Activated CD4-positive, alpha-beta T cell treated with anti-CD3 and anti-CD28 coated beads, Interleukin-2, amount 50 U/mL, for 24 hours (primary cell): Measurements from ENCODE around the gene INHBB.

Source experiments
- DNase-seq, 2 donors: peaks; one replicate each; pipeline ENCODE4 v3.0.0-alpha.2; 2020; ENCODE audit warnings: low read depth in 1 of 2, low spot score in 1 of 2

Gene INHBB

DNA sequence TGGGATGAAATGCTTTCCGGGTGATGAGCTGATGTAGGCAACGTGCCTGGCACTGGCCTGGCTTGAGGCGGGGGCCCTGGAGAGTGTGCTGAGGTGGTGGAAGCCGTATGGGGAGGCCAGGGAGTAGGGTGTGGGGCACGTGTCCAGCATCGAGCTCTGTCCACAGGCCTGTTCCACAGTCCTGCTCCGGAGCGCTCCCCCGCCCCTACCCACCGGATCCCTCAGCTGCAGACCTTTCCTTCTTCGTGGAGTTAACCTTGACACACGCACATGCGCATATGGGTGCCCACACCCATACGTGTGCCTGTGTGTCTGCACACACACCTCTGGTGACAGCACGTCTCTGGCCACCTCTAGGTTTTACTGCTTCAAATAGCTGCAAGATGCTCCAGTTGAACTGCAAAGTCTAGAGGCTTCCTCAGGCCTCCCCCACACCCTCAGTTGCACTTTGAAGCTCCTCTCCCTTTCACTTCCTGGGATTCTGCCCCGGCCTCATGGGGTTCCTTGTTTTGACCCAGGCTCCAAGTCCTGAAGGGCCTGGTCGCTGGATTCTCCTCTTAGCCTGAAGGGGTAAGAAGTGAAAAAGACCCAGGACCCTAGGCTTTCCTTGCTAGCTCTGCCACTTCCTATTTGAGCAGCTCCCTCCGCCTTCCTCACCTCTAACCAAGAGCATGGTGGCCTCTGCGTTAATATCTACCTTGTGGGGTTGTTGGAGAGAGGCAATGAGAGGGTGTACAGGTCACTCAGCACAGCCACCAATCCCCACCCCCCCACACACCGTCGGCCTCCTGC lies 49.5 kb downstream of the INHBB start:
- no peak for DNase-seq

DNA sequence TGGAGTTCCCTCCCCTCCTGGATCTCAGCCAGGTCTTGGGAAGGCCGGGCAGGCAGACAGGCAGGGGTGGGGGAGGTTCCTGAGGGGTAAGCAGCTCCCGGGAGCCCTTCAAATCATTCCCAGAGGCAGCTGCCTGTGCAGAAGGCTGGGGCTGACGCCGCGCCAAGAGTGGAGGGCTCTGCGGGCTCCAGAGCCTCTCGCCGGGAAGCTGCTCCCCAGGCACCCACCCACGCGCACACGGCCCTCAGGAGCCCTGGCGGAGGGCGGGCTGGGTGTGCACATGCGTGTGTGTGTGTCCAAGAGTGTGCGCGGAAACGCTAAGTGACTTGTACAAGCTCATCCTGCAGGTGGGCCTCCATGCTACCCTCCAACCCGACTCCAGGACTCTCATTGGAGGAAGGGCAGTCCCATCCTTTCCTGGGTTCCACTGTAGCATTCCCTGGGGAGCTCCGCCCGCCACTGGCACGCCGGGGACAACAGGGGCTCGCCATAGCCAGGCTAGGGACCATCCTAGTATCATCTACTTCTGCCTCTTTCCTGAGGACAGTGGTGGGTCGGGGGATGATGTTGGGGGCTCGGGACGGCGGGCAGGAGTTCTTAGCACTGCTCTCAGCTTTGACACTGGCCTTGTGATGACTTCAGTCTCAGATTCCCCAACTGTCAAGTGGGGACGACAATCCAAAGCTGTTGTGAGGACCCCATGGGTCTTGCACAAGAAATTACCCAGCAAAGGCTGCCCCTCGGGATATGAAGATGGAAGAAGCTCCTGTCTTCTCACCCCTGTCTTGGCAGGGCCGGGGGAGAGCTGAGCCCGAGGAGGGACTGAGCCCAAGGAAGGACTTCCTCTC lies 50.3 kb downstream of the INHBB start:
- DNase-seq: no peak

DNA sequence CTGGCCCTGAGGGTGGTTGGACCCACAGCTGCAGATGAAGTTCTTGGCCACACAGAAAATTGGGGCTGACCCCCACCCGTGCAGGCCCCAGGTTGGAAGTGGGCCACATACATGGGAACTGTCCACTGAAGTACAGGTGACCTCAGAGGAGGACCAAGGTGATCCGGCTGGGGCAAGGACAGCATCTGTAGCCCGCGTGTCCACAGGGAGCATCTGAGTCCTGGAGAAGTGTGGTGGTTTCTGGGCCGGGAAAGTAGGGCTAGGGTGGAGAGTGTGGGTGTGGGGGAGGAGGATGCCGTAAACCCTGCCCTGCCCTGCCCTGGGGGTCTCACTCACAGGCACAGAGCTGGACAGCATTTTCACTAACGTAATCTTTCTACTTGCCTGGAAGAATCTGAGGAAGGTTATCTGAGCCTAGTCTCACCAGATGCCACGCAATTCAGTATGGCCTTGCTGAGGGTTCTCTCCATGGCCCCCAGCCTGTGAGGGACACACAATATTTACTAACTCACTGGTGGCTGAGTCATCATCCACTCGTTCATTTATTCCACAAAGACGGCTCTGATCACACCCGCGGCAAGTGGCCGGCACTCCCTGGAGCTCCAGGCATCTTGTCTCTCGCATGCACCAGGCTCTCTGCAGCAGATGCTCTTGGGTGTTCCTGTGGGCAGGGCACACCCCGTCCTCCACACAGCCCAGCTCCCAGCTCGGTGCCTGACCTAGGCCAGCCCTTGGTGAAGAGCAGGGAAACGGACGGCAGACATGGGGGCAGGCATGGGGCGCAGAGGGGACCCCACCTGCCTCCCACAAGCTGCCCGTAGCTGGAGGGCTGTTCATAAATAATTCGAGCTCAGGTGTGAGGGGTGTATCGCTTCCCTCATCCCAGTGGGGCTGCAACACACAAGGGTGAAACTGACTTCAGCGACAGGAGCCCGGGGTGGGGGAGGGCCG lies 51.2 kb downstream of the INHBB start:
- no peak for DNase-seq

DNA sequence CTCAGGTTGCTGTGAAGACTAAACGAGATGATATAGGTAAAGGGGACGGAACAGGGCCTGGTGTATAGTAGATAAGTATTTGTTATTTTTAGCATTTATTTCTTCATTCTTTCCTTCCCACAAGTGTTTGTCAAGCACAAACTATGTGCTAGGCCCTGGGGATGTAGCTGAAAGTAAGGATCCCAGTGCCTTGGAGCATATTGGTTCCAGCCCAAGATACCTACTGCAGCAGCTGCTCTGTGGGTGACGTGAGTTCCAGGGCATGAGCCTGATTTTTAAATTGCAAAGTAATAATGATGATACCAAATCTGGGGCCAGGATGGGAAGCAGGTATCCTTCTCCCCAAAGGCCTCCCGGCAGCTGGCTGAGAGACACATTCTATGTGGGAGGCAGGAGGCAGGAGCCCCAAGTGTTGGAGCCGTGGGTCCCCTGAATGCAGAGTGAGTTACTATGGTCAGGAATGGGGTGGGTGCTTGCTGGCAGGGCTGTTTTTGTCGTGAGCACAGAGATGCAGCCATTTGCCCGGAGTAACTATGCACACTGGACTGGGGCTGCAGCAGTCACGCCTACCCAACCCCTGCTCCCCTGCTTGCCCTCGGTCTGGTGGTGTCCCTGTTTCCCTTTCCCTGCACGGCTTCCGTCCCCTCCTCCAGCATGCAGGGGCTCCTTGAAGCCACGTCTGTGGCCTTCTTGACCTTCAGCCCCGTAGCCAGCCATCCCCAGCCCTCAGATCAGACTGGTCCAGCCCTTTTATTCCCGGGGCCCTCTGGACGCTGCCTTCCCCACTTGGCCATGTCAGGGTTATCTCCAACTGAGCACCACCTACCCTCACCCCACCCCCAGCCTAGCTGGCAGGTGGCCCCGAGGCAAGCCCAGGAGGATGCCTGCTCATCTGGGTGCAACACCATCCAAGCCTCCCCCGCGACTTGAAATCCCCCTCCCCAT lies 52.4 kb downstream of the INHBB start:
- no peak for DNase-seq

DNA sequence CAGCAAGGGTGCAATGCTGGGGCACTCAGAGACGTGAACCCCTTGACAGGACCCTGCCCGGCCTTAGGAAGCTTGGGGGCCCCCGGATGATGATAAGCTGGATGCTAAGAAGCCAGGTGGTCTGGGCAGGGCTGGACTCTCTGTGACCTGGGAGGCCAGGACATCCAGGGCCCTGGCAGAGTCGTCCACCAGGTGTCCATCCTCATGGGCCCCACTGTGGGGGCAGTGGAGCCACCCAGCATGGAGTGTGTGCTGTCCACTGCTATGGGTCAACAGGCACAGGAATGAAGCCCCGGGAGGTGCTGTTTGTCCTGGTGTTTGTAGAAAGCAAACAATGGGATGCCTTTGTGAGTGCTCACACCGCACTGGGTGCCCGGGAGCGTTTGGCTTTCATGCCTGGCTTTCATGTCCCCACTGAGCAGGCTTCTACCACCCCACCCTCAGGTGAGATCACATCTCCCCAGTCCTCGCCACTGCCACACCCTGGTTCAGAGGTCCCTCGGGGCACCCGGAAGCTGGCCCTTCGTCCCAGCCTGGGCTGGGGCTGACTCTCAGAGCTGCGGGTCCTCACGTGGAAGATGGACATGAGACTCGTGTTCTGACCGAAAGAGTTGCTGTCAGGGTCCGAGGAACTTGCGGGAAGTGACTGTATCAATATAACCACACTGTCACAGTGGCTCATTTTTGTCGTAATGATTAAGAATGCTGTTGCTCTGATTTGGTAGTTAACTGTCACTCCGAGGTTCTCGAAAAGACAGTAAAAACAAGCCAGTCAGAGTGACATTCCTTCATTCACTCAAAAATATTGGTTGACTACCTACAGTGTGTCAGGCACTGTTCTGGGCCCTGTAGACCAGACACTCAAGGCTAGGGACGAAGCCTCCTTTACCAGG lies 53.3 kb downstream of the INHBB start:
- no peak for DNase-seq

DNA sequence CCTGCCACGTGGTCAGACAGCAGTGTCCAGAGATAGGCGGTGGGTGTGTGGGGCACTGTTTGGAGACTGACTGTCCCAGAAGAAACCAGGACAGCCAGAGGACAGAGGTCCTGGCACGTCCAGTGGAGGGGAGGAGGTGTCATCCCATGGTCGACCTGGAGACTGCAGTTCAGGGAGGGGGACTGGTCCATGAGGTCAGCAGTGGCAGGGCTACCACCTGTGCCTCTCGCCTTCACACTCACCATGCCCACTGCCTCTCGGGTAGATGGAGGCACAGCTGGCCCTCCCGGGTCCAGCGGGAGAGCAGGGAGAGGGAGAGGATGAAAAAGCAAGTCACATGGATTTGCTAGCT lies 53.9 kb downstream of the INHBB start:
- no peak for DNase-seq

DNA sequence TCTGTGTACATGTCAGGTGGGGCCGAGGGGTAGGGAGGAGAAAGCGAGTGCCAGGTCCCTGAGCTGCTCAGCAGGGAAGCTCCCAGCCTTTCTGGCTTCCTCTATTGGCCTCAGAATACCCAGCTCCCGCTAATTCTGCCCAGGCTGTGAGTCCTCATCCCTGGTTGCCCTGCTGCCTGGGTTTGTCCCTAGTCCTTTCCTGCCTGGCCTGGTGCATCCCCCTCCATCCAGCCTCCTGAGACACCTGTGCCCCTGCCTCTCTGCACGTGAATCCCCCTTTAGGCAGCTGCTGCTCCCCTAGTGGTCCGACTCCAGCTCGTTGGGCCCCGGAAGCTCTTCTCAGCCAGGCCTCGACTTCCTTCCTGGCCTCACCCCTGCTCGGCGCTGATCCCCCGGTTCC lies 54.6 kb downstream of the INHBB start:
- no peak for DNase-seq
